HG02973 (cell line): ENCODE data around the gene CTSD.

ENCODE experiments used
- ATAC-seq: cut with Tn5 transposase; IDR thresholded peaks from one replicate; pipeline ENCODE4 v1.9.1; 2021; ENCODE audit warnings: moderate library complexity; ENCODE audit not compliant: unreplicated experiment

CTSD gene

GRCh38 chr11:1782831-1783724 lies 19.4 kb upstream of the CTSD start:
- no peak for ATAC-seq

DNA sequence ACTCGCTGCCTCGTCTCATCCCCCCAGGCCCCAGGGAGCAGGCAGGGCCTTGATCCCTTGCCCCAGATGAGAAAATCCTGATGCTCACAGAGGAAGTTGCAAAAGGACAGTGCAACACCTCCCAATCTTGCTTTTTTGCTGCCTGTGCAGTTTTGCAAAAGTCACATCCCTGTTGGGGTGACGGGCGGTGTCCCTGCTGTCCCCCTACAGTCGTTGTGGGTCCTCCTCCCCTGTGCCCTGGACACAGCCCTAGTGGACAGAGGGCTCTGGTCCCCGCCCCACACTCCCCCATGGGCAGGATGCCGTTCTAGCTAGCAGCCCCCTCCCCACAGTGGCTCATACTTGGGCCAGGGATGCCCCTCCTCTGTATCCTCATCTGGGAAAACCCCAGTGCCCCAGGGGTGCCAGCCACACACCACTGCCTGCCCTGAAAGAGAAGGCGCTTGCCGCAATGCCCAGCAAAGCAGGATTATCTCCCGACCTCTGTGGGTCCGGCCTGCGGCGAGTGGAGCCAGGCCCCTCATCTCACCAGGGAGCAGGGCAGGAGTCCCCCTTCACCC lies 18.4 kb upstream of the CTSD start:
- ATAC-seq = no peak

GRCh38 chr11:1781593-1781975 lies 17.9 kb upstream of the CTSD start:
- no peak for ATAC-seq

- ATAC-seq = no peak
Observed at GRCh38 chr11:1780700-1781592, 17.2 kb upstream of the CTSD start.

GRCh38 chr11:1779806-1780699 lies 16.3 kb upstream of the CTSD start:
- no peak for ATAC-seq

DNA sequence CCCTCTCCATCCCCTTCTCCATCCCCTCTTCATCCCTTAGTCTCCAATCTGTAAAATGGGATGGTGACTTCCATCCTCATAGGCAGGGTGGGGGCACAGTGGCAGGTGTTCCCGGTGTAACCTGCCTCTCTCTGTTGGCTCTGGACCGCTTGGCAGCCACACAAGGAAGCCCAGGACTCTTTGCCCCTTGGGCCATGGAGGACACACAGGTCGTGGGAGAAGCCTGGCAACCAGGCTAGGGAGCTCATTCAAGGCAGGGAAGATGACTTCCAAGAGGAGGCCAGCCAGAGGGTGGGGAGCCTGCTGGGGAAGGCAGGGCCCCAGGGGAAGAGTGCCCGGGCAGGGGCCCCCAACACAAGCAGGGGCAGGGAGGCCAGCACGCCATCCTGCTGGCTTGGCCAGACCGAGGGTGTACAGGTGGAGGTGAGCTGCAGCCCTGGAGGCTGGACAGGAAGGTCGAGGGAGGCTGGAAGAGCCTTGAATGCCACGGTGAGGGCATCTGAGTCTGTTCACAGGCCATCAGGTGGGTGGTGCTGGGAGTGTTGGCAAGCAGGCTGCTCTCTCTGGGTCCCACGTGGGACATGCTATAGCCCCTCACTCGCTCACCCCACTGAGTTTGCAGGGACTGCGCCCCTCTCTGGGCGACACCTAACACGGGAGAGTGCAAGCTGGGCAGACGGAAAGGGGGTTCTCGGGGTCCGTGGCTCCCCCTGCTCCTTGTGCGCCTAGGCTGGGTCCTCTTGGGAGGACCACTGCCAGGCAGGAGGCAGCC lies 15.5 kb upstream of the CTSD start:
- no peak for ATAC-seq

- no peak for ATAC-seq
Observed at GRCh38 chr11:1778141-1778911, 14.6 kb upstream of the CTSD start.

GRCh38 chr11:1777737-1778136 lies 14.0 kb upstream of the CTSD start:
- no peak for ATAC-seq

- ATAC-seq = no peak
Observed at GRCh38 chr11:1776944-1777715, 13.4 kb upstream of the CTSD start.

DNA sequence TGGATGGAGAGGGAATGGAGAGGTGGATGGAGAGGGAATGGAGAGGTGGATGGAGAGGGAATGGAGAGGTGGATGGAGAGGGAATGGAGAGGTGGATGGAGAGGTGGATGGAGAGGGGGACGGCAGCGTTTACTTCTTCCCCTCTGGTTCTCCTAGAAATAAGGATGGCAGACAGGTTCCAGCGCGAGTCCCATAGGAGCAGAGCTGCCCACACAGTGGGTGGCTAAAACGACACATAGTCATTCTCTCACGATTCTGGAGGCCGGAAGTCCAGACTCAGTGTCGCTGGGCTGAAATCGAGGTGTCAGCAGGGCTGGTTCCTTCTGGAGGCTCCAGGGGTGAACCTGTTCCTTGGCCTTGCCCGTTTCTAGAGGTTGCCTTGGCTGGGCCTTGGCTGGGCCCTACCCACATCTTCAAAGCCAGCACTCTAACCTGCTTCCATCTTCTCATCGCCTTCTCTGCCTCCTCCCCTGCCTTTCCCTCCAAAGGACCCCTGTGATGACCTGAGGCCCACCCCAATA lies 12.7 kb upstream of the CTSD start:
- no peak for ATAC-seq

GRCh38 chr11:1774886-1775285 lies 11.2 kb upstream of the CTSD start:
- no peak for ATAC-seq

GRCh38 chr11:1773994-1774550 lies 10.3 kb upstream of the CTSD start:
- no peak for ATAC-seq

GRCh38 chr11:1773131-1773993 lies 9.6 kb upstream of the CTSD start:
- ATAC-seq = no peak

- ATAC-seq = no peak
Observed at GRCh38 chr11:1772270-1773130, 8.8 kb upstream of the CTSD start.

- ATAC-seq = no peak
Observed at GRCh38 chr11:1771700-1772099, 8.0 kb upstream of the CTSD start.

DNA sequence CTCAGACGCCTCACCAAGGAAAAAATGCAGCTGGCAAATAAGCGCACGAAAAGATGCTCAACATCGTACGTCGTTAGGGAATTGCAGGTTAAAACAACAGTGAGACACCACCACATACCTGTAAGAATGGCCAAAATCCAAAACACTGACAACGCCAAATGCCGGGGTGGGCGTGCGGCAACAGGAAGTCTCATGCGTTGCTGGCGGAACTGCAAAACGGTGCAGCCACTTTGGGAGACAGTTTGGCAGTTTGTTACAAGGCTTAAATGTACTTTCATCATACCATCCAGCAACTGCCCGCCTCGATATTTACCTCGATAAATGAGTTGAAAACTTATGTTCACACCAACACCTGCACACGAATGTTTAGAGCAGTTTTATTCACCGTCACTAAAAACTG lies 7.5 kb upstream of the CTSD start:
- ATAC-seq = no peak
